ENCODE data around the gene ZNF3.

- TF ChIP-seq FOXM1 (IDR thresholded peaks at IDR 0.05; ENCODE audit: borderline replicate concordance) (no peak), SP1 (IDR thresholded peaks at IDR 0.05) (no peak), FOXK2 (IDR thresholded peaks at IDR 0.05) (no peak), ZNF384 (IDR thresholded peaks at IDR 0.05) (no peak), SUZ12 (IDR thresholded peaks at IDR 0.05) (no peak), FOXA1 (IDR thresholded peaks at IDR 0.05) (no peak), NFRKB (IDR thresholded peaks at IDR 0.05) (no peak), BHLHE40 (IDR thresholded peaks at IDR 0.05; ENCODE audit: borderline replicate concordance) (no peak), PKNOX1 (IDR thresholded peaks at IDR 0.05) (no peak)
These were observed 6.1 kb downstream of the ZNF3 start for GRCh38 chr7:100075418-100075817.
